ENCODE data around the gene RANBP9.

DNA sequence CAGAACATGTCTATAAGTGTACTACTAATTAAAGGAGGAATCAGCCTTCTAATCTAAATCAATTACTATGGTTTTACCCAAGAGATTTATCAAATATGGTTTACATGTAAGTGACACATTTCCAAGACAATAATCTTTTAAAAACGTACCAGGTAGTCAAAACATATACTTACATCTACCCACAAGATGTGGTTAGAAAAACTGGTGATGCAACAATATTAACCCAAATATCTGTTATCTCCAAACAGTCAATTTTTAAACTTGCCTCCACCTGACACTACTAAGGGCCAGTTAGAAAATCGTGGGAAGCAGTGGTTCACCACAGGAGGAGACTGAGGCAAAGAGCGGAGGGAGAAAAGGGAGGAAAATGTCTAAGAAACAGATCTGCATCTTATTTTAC lies 68.5 kb downstream of the RANBP9 start:
- TF ChIP-seq SIN3A (IDR thresholded peaks at IDR 0.05; ENCODE audit: borderline replicate concordance in 2 of 2, control insufficient read depth in 1 of 2, low read depth in 2 of 2, low read length in 2 of 2), result no peak
- TF ChIP-seq POLR2A (conservative IDR thresholded peaks at IDR 0.05), result no peak
- TF ChIP-seq BRD4 (IDR thresholded peaks at IDR 0.05), result no peak
- TF ChIP-seq, protein P1, sequence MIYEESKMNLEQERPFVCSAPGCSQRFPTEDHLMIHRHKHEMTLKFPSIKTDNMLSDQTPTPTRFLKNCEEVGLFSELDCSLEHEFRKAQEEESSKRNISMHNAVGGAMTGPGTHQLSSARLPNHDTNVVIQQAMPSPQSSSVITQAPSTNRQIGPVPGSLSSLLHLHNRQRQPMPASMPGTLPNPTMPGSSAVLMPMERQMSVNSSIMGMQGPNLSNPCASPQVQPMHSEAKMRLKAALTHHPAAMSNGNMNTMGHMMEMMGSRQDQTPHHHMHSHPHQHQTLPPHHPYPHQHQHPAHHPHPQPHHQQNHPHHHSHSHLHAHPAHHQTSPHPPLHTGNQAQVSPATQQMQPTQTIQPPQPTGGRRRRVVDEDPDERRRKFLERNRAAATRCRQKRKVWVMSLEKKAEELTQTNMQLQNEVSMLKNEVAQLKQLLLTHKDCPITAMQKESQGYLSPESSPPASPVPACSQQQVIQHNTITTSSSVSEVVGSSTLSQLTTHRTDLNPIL (CRISPR knock-in tag; IDR thresholded peaks at IDR 0.05), result no peak

Data from K562 (cell line).